Measurements from ENCODE around the gene LMO3. TPM values are rescaled to one million over a fixed set of nuclear protein-coding genes. Genes with fewer than 3 reads are reported as not detected.

LMO3 gene
- total RNA-seq, 4 donors from 2014 or later = 1.2 to 8.2 (median 3.8) TPM

GRCh38 chr12:16619537-16619936 lies 13.6 kb upstream of the LMO3 start:
- no peak for DNase-seq (ENCODE audit: low spot score in 2 of 2)
- no peak for TF ChIP-seq POLR2AphosphoS5 (IDR thresholded peaks at IDR 0.05)
- no peak for TF ChIP-seq EP300 (IDR thresholded peaks at IDR 0.05)
- no peak for TF ChIP-seq POLR2A (IDR thresholded peaks at IDR 0.05)
- TF ChIP-seq CTCF (IDR thresholded peaks at IDR 0.05) = no peak
- Histone ChIP-seq H3K4me1 (no peaks in the 10 kb centered on the region), H3K4me3 (no peak overlapping the region), H3K27me3 (no peaks in the 10 kb centered on the region), H3K9me3 (no peaks in the 10 kb centered on the region), H3K36me3 (no peaks in the 10 kb centered on the region), H3K27ac (no peak overlapping the region)

DNA sequence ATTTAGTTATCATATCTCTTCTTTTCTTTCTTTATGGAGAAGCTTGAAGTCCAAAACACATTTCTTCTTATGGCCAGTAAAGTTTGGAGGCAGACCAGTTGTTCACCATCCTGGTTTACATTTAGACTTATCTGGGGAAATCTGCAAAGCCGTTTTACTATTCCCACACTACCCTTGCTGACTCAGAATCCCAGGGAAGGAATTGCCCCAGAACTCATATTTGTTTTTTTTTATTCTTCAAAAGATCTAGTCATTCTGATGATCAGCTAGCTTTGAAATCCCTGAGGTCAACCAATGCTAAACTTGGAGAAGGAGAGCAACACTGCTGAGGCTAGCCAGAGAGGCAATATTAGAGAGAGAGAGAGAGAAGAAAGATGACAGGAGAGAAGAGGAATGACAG lies 12.3 kb upstream of the LMO3 start:
- Histone ChIP-seq H3K4me1 (no peaks in the 10 kb centered on the region), H3K27ac (no peak overlapping the region), H3K4me3 (no peak overlapping the region), H3K36me3 (no peaks in the 10 kb centered on the region), H3K9me3 (no peaks in the 10 kb centered on the region), H3K27me3 (no peaks in the 10 kb centered on the region)
- no peak for TF ChIP-seq CTCF (IDR thresholded peaks at IDR 0.05)
- TF ChIP-seq POLR2AphosphoS5 (IDR thresholded peaks at IDR 0.05) = no peak
- no peak for TF ChIP-seq EP300 (IDR thresholded peaks at IDR 0.05)
- TF ChIP-seq POLR2A (IDR thresholded peaks at IDR 0.05) = no peak
- 69% methylated on average over 1 of the region's 1 CpG for WGBS
- no peak for DNase-seq (ENCODE audit: low spot score in 2 of 2)

- TF ChIP-seq POLR2AphosphoS5 (IDR thresholded peaks at IDR 0.05) = no peak
- no peak for TF ChIP-seq CTCF (IDR thresholded peaks at IDR 0.05)
- no peak for TF ChIP-seq EP300 (IDR thresholded peaks at IDR 0.05)
- TF ChIP-seq POLR2A (IDR thresholded peaks at IDR 0.05) = no peak
- no peaks in the 10 kb centered on the region for H3K36me3 ChIP-seq
Observed at GRCh38 chr12:16613199-16613598, 7.2 kb upstream of the LMO3 start.

DNA sequence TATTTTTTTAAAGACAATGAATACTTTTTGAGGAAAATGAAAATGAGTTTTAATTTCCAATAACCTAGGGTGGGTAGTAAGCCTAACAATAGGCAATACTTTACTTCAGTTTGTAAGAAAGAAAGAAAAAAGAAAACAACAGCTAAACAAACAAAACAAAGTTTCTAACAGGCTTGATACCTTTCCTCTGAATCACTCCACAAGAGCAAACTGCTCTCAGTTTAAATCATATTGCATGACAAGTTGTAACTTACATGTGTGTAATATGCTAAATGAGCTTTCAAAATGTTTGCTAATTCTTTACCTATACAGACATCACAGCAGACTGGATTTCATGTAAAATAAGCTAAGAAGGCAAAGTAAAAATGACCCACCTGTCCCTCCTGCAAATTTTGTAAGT lies 6.7 kb upstream of the LMO3 start:
- TF ChIP-seq POLR2A (IDR thresholded peaks at IDR 0.05) = no peak
- TF ChIP-seq EP300 (IDR thresholded peaks at IDR 0.05) = no peak
- no peak for TF ChIP-seq CTCF (IDR thresholded peaks at IDR 0.05)
- no peak for TF ChIP-seq POLR2AphosphoS5 (IDR thresholded peaks at IDR 0.05)
- peaks cover 17% of the 10 kb centered on the region for H3K27me3 ChIP-seq
- DNase-seq (ENCODE audit: low spot score in 2 of 2) = no peak
- no peak overlapping the region for H3K27ac ChIP-seq
- H3K4me3 ChIP-seq = no peak overlapping the region
- H3K36me3 ChIP-seq = no peaks in the 10 kb centered on the region
- peaks cover 6% of the 10 kb centered on the region for H3K4me1 ChIP-seq
- H3K9me3 ChIP-seq = no peaks in the 10 kb centered on the region

More at GRCh38 chr12:16613199-16613598, 7.2 kb upstream of the LMO3 start:
- Histone ChIP-seq H3K27ac (no peak overlapping the region), H3K4me3 (no peak overlapping the region), H3K4me1 (peaks cover 6% of the 10 kb centered on the region), H3K9me3 (no peaks in the 10 kb centered on the region), H3K27me3 (peaks cover 12% of the 10 kb centered on the region)
- no peak for DNase-seq (ENCODE audit: low spot score in 2 of 2)

DNA sequence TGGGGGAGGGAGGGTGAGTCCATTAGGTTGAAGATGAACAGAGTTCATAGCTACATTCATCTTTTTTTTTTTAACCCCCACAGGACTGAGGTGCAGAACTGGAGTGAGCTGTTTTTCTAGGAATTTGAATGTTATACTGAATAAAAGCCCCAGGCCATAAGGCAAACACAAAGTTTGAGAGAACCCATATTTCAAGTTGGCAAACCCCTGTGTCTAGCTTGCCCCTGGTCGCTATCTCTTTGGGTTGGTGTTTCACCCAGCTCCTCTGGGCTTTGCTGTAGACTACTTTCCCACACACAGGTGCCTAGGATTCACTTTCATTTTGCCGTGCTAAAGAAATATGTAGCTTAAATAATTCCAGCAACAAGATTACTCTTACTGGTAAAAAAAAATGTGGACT lies 5.2 kb upstream of the LMO3 start:
- Histone ChIP-seq H3K36me3 (no peaks in the 10 kb centered on the region), H3K4me1 (peaks cover 16% of the 10 kb centered on the region), H3K9me3 (no peaks in the 10 kb centered on the region), H3K27ac (no peak overlapping the region), H3K27me3 (peaks cover 21% of the 10 kb centered on the region), H3K4me3 (no peak overlapping the region)
- 41% methylated on average over 2 of the region's 2 CpGs for WGBS
- no peak for DNase-seq (ENCODE audit: low spot score in 2 of 2)
- no peak for TF ChIP-seq EP300 (IDR thresholded peaks at IDR 0.05)
- no peak for TF ChIP-seq POLR2AphosphoS5 (IDR thresholded peaks at IDR 0.05)
- no peak for TF ChIP-seq POLR2A (IDR thresholded peaks at IDR 0.05)
- no peak for TF ChIP-seq CTCF (IDR thresholded peaks at IDR 0.05)
